HepG2 (cell line): Measurements from ENCODE around the gene MISP3. TPM values are rescaled to one million over a fixed set of nuclear protein-coding genes. Genes with fewer than 3 reads are reported as not detected.

Source experiments
- ATAC-seq: fragments of 200-7000 bp; cut with Tn5 transposase; 3 replicates; pipeline ENCODE4 v1.9.1; 2020; ENCODE audit warnings: mild to moderate bottlenecking, moderate library complexity
- BruUV-seq: library from RNA; stranded (reverse); fragments of 400-500 nt; replicated peaks from 2 replicates; lab custom pipeline; 2021; lab: Mats Ljungman, UMichigan
- CTCF ChIA-PET: fragments of 300-600 bp; formaldehyde crosslinking; extraction: SDS; loops from one replicate; lab custom pipeline; 2021; ENCODE audit warnings: low total read pairs, inconsistent platforms, low intra/inter-chr PET ratio; lab: Yijun Ruan, JAX
- POLR2A ChIA-PET: fragments of 350-600 bp; sonication (Branson Sonifier 250); formaldehyde crosslinking; loops from one replicate; lab custom pipeline; 2020; ENCODE audit warnings: antibody characterized with exemption, inconsistent platforms; lab: Yijun Ruan, JAX
- DNase-seq: peaks from one replicate; pipeline ENCODE4 v3.0.0-alpha.2; 2015; ENCODE audit warnings: low spot score
- FAIRE-seq: peaks from 3 replicates; lab custom pipeline; 2011; peaks lifted over from hg19 to GRCh38; lab: Jason Lieb, UNC
- H2AFZ ChIP-seq: one replicate; pipeline ENCODE4 v1.6.1; 2011; ENCODE audit warnings: low read length, inconsistent platforms
- H3K27ac ChIP-seq: fragments of 300-600 bp; 3 replicates; pipeline ENCODE4 v1.8.0; 2011; ENCODE audit warnings: mixed run types, mild to moderate bottlenecking, mixed read lengths, low read length, inconsistent platforms; ENCODE audit not compliant: insufficient read depth; ENCODE audit errors: extremely low read length
- H3K27me3 ChIP-seq, 2 experiments: fragments of 200-600 bp in 1 of 2; 2 replicates in 1 of 2; 3 replicates in 1 of 2; pipeline versions ENCODE4 v1.6.0 to v1.8.0; 2011; ENCODE audit warnings: low read length in 2 of 2, mild to moderate bottlenecking in 2 of 2, moderate library complexity in 2 of 2, inconsistent platforms in 1 of 2; ENCODE audit not compliant: insufficient read depth in 2 of 2, control insufficient read depth in 1 of 2
- H3K36me3 ChIP-seq, 2 experiments: fragments of 200-600 bp in 1 of 2; replicated peaks in 1 of 2; 2 replicates in 1 of 2; 3 replicates in 1 of 2; pipeline versions ENCODE4 v1.5.1 to v1.8.0; 2011; ENCODE audit warnings: low read length in 2 of 2, inconsistent platforms in 1 of 2; ENCODE audit not compliant: insufficient read depth in 2 of 2, control insufficient read depth in 1 of 2
- H3K4me1 ChIP-seq: 2 replicates; pipeline ENCODE4 v1.5.1; 2012; ENCODE audit warnings: low read length, inconsistent platforms; ENCODE audit not compliant: insufficient read depth
- H3K4me2 ChIP-seq: 2 replicates; pipeline ENCODE4 v1.6.0; 2011; ENCODE audit warnings: low read depth, low read length, inconsistent platforms
- H3K4me3 ChIP-seq, 3 experiments: fragments of 200-600 bp in 1 of 3; sonication (generic), shearing (Covaris generic) in 1 of 3; replicated peaks in 1 of 3; 2 replicates each; pipeline ENCODE4 v1.5.1; 2011 to 2016; ENCODE audit warnings: low read length in 3 of 3, inconsistent platforms in 2 of 3, low read depth in 2 of 3, mild to moderate bottlenecking in 2 of 3, control low read depth in 1 of 3, mixed read lengths in 1 of 3; ENCODE audit not compliant: insufficient read depth in 1 of 3
- H3K79me2 ChIP-seq: one replicate; pipeline ENCODE4 v1.6.1; 2011; ENCODE audit warnings: low read length, inconsistent platforms; ENCODE audit not compliant: insufficient read depth
- H3K9ac ChIP-seq: 2 replicates; pipeline ENCODE4 v1.6.0; 2011; ENCODE audit warnings: mild to moderate bottlenecking, low read depth, low read length, inconsistent platforms; ENCODE audit not compliant: insufficient read depth
- H3K9me3 ChIP-seq: 2 replicates; pipeline ENCODE4 v1.5.1; 2012; ENCODE audit warnings: mild to moderate bottlenecking, low read length
- H4K20me1 ChIP-seq: 2 replicates; pipeline ENCODE4 v1.6.0; 2011; ENCODE audit warnings: inconsistent platforms, mild to moderate bottlenecking, low read length, moderate library complexity; ENCODE audit not compliant: insufficient read depth
- GABPB1 ChIP-seq: IDR thresholded peaks from 2 replicates; pipeline ENCODE4 v1.6.1; 2016; ENCODE audit warnings: mild to moderate bottlenecking, missing genetic modification reagents, moderate library complexity, missing compliant biosample characterization
- MAX ChIP-seq: IDR thresholded peaks from 2 replicates; pipeline ENCODE4 v1.6.1; 2012; ENCODE audit warnings: inconsistent platforms
- MED1 ChIP-seq: sonication (generic); formaldehyde crosslinking; IDR thresholded peaks from 2 replicates; pipeline ENCODE4 v1.4.0; 2020; ENCODE audit warnings: missing genetic modification reagents
- MED13 ChIP-seq: sonication (generic); formaldehyde crosslinking; IDR thresholded peaks from 2 replicates; pipeline ENCODE4 v1.5.0; 2020; ENCODE audit warnings: missing genetic modification reagents
- MYPOP ChIP-seq: sonication (generic); formaldehyde crosslinking; IDR thresholded peaks from 2 replicates; pipeline ENCODE4 v1.8.1; 2023; ENCODE audit warnings: mild to moderate bottlenecking, moderate library complexity, missing genetic modification reagents
- POLR2G ChIP-seq: fragments of 200-400 bp; formaldehyde crosslinking; IDR thresholded peaks from 2 replicates; pipeline ENCODE4 v1.6.1; 2018; ENCODE audit warnings: mild to moderate bottlenecking, low read depth, low read length, moderate library complexity
- RBFOX2 ChIP-seq: fragments of 200-400 bp; formaldehyde crosslinking; IDR thresholded peaks from 2 replicates; pipeline ENCODE4 v1.6.1; 2017; ENCODE audit warnings: low read depth, mild to moderate bottlenecking, low read length
- SAFB2 ChIP-seq: sonication (generic); formaldehyde crosslinking; IDR thresholded peaks from 2 replicates; pipeline ENCODE4 v1.5.1; 2020; ENCODE audit warnings: missing genetic modification reagents, low read depth, mild to moderate bottlenecking, borderline replicate concordance
- TAF1 ChIP-seq: sonication (generic); formaldehyde crosslinking; IDR thresholded peaks from 2 replicates; pipeline ENCODE4 v1.4.0; 2020; ENCODE audit warnings: missing genetic modification reagents
- TFDP2 ChIP-seq: sonication (generic); formaldehyde crosslinking; IDR thresholded peaks from 2 replicates; pipeline ENCODE4 v1.4.0; 2020; ENCODE audit warnings: missing genetic modification reagents
- UBTF ChIP-seq: sonication (generic); formaldehyde crosslinking; IDR thresholded peaks from 2 replicates; pipeline ENCODE4 v1.4.0; 2020; ENCODE audit warnings: mild to moderate bottlenecking, missing genetic modification reagents
- ZMYM4 ChIP-seq: sonication (generic); formaldehyde crosslinking; IDR thresholded peaks from 2 replicates; pipeline ENCODE4 v1.8.1; 2023; ENCODE audit warnings: mild to moderate bottlenecking, missing genetic modification reagents
- ZNF441 ChIP-seq: sonication (generic); formaldehyde crosslinking; IDR thresholded peaks from 2 replicates; pipeline ENCODE4 v1.7.0; 2021; ENCODE audit warnings: missing genetic modification reagents, borderline replicate concordance
- ZNF546 ChIP-seq: sonication (generic); formaldehyde crosslinking; conservative IDR thresholded peaks from 2 replicates; pipeline ENCODE4 v1.8.1; 2023; ENCODE audit warnings: mild to moderate bottlenecking, missing genetic modification reagents
- ZNF564 ChIP-seq: sonication (generic); formaldehyde crosslinking; IDR thresholded peaks from 2 replicates; pipeline ENCODE4 v1.8.1; 2023; ENCODE audit warnings: mild to moderate bottlenecking, missing genetic modification reagents
- ZSCAN30 ChIP-seq: sonication (generic); formaldehyde crosslinking; IDR thresholded peaks from 2 replicates; pipeline ENCODE4 v1.5.0; 2020; ENCODE audit warnings: mild to moderate bottlenecking, missing genetic modification reagents
- WGBS: methylation state at CpG from one replicate; pipeline ENCODE4 v1.1.6; 2017; ENCODE audit warnings: low lambda C conversion rate; 5-methylcytosine and 5-hydroxymethylcytosine counted together
- in situ Hi-C: cut with HindIII; loops from 2 replicates; pipeline ENCODE4 v1.10.0; 2017; ENCODE audit warnings: low pct_unique_long_range_greater_than_20kb; ENCODE audit not compliant: extremely low pct_ligation_motif_present
- intact Hi-C: fragments of 100-400 bp; cut with micrococcal nuclease; formaldehyde crosslinking; loops from one replicate; pipeline ENCODE4 v1.10.0; 2022; ENCODE audit not compliant: unreplicated experiment
- polyA plus RNA-seq, 8 experiments: library from polyadenylated mRNA; depleted of rRNA in 3 of 8; stranded (reverse) in 7 of 8; unstranded in 1 of 8; fragments of >200 nt; fragmentation: Illumina TruSeq in 4 of 8; extraction: Trizol in 4 of 8; gene quantifications; 2 replicates each; pipeline versions ENCODE4 v1.2.1 to v1.2.3, GENCODE V29; 2011 to 2016; ENCODE audit warnings: low read depth in 4 of 8, missing spikeins in 1 of 8, mixed read lengths in 1 of 8; ENCODE audit not compliant: insufficient read depth in 1 of 8
- total RNA-seq, 5 experiments: library from RNA; depleted of rRNA; stranded (reverse); fragments of >200 nt; fragmentation: Illumina TruSeq; extraction: Trizol; gene quantifications; 2 replicates each; pipeline ENCODE4 v1.2.3, GENCODE V29; 2016; ENCODE audit warnings: low read depth in 1 of 5

MISP3 gene
- total and polyA plus RNA-seq, 2 of the 13 experiments (the other 11 are each of a cell fraction or from before 2014, with no cell fraction given), result 2.5 to 5.4 TPM

- POLR2A ChIA-PET, result interaction anchor here (1.1 to 5.2 kb wide), 9 partner anchors 8 to 200 kb away, joined by 3 to 62 read pairs (median 6); partner anchors contain the start of genes ASF1B, DCAF15, IL27RA and PALM3
- FAIRE-seq, result no peak
- TF ChIP-seq ZNF546, result 0 out of 2 replicates have a peak, but pooled peaks have one; percentile 28
- TF ChIP-seq TAF1 (CRISPR knock-in tag), result peak; percentile 35; the same call in 1 of the 2 replicates
- 0 out of 2 replicates have a peak, but pooled peaks have one; percentile 33 for TF ChIP-seq MED13 (CRISPR knock-in tag)
- peak; percentile 50; the same call in 1 of the 2 replicates for TF ChIP-seq TFDP2
- TF ChIP-seq RBFOX2, result peak; percentile 69; the same call in 1 of the 2 replicates
- peak; percentile 45; the same call in 1 of the 2 replicates for TF ChIP-seq MYPOP (CRISPR knock-in tag)
- TF ChIP-seq UBTF, result peak; percentile 27; the same call in 1 of the 2 replicates
- TF ChIP-seq MAX, result peak; percentile 78
- 0 out of 2 replicates have a peak, but pooled peaks have one; percentile 5 for TF ChIP-seq MED1 (CRISPR knock-in tag)
- no peak for TF ChIP-seq ZMYM4
- peak; percentile 6; the same call in 1 of the 2 replicates for TF ChIP-seq GABPB1 (CRISPR knock-in tag)
- TF ChIP-seq ZNF564 (CRISPR knock-in tag), result no peak
- TF ChIP-seq SAFB2 (CRISPR knock-in tag), result peak; percentile 59; the same call in 1 of the 2 replicates
- 0 out of 2 replicates have a peak, but pooled peaks have one; percentile 11 for TF ChIP-seq POLR2G
- 0 out of 2 replicates have a peak, but pooled peaks have one; percentile 12 for TF ChIP-seq ZNF441 (CRISPR knock-in tag)
- no peak for TF ChIP-seq ZSCAN30 (CRISPR knock-in tag)
Observed at GRCh38 chr19:14073261-14073924, 807 bp downstream of the MISP3 start.

More at GRCh38 chr19:14073261-14073924, 807 bp downstream of the MISP3 start:
- ATAC-seq (peak; percentile 46), DNase-seq (no peak)
- Histone ChIP-seq H4K20me1 (no peaks in the 10 kb centered on the region), H3K4me2 (peak overlapping the region; percentile 98), H3K9ac (peak overlapping the region; percentile 79), H3K4me1 (peaks cover 8% of the 10 kb centered on the region), H2AFZ (no peak overlapping the region), H3K9me3 (no peaks in the 10 kb centered on the region), H3K36me3 (no peaks in the 10 kb centered on the region), H3K27me3 (no peaks in the 10 kb centered on the region; a peak in 2 of 5 replicates), H3K4me3 (peak overlapping the region; percentile 76 to 94 (median 80)), H3K27ac (peak overlapping the region; percentile 91), H3K79me2 (peaks cover 3% of the 10 kb centered on the region)
- intact Hi-C loops (loop anchor here (5.0 kb wide), 1 partner anchor 66 kb away; the partner anchor contains the start of gene RFX1), in situ Hi-C loops (loop anchor here (5.0 to 25.0 kb wide), 2 partner anchors 191 to 311 kb away; partner anchors contain the start of genes C19orf53 and MRI1)
- BruUV-seq, result no TSS peak
- CTCF ChIA-PET, result interaction anchor here (0.6 to 4.7 kb wide), 6 partner anchors 12 to 192 kb away, joined by 3 to 79 read pairs (median 4); partner anchors contain the start of gene SAMD1
- 0% methylated on average over 23 of the region's 106 CpGs for WGBS
